HG03039 (cell line): ENCODE results near the gene RHEX.

Experiments used
- ATAC-seq: cut with Tn5 transposase; IDR thresholded peaks from one replicate; pipeline ENCODE4 v1.9.1; 2021; ENCODE audit warnings: mild to moderate bottlenecking, moderate library complexity; ENCODE audit not compliant: unreplicated experiment

The RHEX gene

GRCh38 chr1:206114692-206115640, 62.0 kb downstream of the RHEX start:
- no peak for ATAC-seq

- no peak for ATAC-seq
Measured at GRCh38 chr1:206115791-206116190, 62.8 kb downstream of the RHEX start.

GRCh38 chr1:206116191-206116872, 63.4 kb downstream of the RHEX start:
- no peak for ATAC-seq

- no peak for ATAC-seq
Measured at GRCh38 chr1:206116873-206117150, 63.8 kb downstream of the RHEX start.

GRCh38 chr1:206117151-206117948, 64.4 kb downstream of the RHEX start, which contains the start of gene AVPR1B:
AVPR1B (minus strand) TSS chr1:206117388; CDS start chr1:206116890, 498 bp downstream.
- no peak for ATAC-seq

GRCh38 chr1:206120406-206120805, 67.4 kb downstream of the RHEX start:
- ATAC-seq, result no peak

- ATAC-seq, result no peak
Measured at GRCh38 chr1:206121269-206121668, 68.3 kb downstream of the RHEX start.

GRCh38 chr1:206122686-206123085, 69.7 kb downstream of the RHEX start:
- no peak for ATAC-seq

GRCh38 chr1:206125346-206125745, 72.4 kb downstream of the RHEX start:
- no peak for ATAC-seq

GRCh38 chr1:206127336-206127735, 74.4 kb downstream of the RHEX start:
- ATAC-seq, result no peak

- no peak for ATAC-seq
Measured at GRCh38 chr1:206128196-206128595, 75.2 kb downstream of the RHEX start.

- no peak for ATAC-seq
Measured at GRCh38 chr1:206131037-206131436, 78.1 kb downstream of the RHEX start.

GRCh38 chr1:206133751-206134415, 80.9 kb downstream of the RHEX start:
- ATAC-seq, result no peak

GRCh38 chr1:206135248-206135647, 82.3 kb downstream of the RHEX start:
- no peak for ATAC-seq

GRCh38 chr1:206136241-206136640, 83.3 kb downstream of the RHEX start:
- ATAC-seq, result no peak

GRCh38 chr1:206142011-206142410, 89.0 kb downstream of the RHEX start:
- ATAC-seq, result no peak

GRCh38 chr1:206142770-206143169, 89.8 kb downstream of the RHEX start:
- no peak for ATAC-seq

- ATAC-seq, result no peak
Measured at GRCh38 chr1:206143537-206144172, 90.7 kb downstream of the RHEX start.

GRCh38 chr1:206144605-206145004, 91.6 kb downstream of the RHEX start:
- no peak for ATAC-seq

GRCh38 chr1:206145771-206146290, 92.9 kb downstream of the RHEX start:
- ATAC-seq, result no peak
